ENCODE measurements around the gene MIF4GD.
"Not testable (repeated sequence)": the region's sequence is repeated elsewhere in the genome, so short reads cannot be mapped to it uniquely, and the experiment has no call there.

MIF4GD gene, protein sequence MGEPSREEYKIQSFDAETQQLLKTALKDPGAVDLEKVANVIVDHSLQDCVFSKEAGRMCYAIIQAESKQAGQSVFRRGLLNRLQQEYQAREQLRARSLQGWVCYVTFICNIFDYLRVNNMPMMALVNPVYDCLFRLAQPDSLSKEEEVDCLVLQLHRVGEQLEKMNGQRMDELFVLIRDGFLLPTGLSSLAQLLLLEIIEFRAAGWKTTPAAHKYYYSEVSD

DNA sequence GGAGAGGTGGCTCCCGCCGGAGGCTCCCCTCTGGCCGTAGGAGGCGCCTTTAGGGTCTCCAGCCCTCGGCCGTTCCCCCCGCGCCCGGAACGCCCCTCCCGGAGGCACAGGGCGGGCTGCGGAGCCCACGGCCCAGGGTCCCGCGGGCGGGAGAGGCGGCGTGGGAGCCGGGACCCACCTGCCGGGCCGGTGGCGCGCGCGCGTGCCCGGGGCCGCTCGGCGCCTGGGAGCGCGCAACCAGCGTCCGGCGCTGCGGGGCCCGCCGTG is at the start of gene MIF4GD:
MIF4GD (minus strand) TSS at position 266 of the 267 bp plus-strand sequence. CDS start 1,036 bp downstream, outside the sequence.
- DNase-seq (ENCODE audit: low read depth) = no peak

DNA sequence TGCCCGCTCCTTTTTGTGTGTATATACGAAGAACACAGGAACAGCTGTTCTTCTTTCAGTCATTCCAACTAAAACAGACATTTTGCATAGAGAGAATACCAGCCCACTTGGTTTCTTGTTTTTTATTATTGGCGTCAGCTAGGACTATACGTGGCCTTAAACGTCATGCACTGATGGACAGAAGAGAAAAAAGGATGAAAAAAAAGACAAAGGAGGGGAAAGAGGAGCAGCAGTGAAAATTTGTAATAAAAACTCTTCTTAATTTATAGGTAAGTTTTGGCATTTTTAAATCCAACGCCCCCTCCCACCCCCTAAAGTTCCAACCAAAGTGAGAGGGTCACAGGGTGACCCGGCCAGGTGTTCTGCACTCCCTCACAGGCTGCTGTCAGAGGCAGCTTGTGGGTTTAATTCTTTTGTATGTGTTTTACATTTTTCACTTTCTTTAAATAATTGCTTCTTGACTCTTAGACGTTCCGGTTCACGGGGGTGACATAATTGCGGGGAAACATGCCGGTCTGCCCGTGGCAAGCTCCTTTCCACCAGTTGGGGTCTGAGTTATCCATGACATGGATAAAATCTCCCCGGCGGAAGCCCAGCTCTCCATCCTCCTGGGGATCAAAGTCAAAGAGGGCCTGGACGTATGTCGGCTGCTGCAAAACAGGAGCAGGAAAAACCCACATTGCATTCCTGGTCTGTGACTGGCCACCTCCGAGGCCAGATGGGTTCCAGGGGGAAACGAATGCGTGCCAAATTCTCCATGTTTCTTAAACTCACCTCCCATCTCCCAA is 49.1 kb upstream of the MIF4GD start:
- peak; percentile 67 for DNase-seq (ENCODE audit: low read depth)

DNA sequence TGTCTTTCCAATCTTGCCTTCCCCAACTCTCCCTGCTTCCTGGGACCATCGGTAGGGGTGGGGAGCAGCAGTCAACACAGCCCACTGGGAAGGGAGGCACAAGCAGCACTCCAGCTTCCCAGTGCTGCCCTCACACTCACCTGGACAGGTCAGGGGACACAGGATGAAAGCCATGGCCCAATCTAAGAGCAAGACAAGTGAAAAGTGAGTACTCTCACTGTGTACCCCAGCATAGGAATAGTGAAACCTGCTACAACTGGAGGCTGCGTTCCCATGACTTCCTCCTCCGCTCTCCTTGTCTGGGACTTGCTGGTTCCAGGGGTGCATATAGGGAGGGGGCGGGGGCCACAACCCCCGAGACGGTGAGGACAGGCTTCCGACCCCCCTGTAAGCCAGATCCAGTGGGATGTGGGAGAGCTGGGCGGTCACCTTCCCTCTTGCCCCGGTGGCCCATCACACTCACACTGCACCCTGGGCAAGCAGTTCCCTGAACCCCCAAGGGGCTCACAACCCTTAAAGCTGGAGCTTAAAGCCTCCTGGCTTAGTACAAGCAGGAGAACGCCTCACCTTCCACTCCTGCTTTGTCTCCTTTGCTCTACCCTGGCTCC is 47.7 kb upstream of the MIF4GD start:
- DNase-seq (ENCODE audit: low read depth) = no peak

DNA sequence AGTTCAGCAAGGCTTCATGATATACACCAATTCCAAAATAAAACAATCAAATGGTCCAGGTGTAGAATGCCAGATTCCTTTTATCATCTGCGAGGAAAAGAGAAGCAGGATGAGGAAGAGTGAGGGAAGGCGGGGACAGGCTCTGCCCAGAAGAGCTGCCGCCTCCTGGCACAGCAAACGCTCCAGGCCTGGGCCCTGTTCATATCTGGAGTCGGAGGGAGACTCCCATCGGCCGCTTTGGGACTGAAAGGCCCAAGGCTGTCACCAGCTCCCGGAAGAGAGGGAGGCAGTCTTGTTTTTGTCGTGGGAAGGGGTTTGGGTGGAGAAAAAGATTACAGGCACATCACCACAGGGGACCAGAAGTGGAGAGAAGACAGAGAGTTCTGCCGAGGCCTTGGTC is 47.2 kb upstream of the MIF4GD start:
- no peak for DNase-seq (ENCODE audit: low read depth)

DNA sequence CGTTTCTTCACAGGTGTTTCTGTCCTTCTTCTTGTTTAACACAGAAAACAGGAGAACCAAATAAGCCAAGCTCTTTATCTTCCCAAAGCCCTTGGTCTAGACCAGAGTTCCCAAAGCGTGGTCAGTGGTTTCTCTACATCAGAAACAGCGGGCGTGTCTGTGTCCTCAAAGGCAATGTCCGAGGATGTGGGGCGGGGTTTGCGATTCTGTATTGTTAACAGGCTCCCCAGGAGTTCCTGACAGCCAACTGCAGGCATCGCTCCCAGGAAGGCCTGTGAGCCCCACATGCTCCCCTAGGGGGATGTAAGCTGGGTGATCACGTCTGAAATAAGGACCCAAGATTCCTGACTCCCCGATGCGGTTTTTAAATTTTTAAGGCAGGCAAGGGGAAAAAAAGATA is 46.6 kb upstream of the MIF4GD start:
- no peak for DNase-seq (ENCODE audit: low read depth)

DNA sequence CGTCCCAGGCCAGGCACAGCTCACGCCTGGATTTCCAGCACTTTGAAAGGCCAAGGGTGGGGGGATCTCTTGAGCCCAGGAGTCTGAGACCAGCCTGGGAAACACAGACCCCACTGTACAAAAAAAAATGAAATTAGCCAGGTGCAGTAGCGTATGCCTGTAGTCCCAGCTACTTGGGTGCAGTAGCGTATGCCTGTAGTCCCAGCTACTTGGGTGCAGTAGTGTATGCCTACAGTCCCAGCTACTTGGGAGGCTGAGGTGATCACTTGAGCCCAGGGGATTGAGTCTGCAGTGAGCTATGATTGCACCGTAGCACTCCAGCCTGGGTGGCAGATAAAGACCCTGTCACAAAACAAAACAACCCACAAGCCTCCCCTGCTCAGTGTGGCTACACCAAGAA is 45.2 kb upstream of the MIF4GD start:
- no peak for DNase-seq (ENCODE audit: low read depth)

DNA sequence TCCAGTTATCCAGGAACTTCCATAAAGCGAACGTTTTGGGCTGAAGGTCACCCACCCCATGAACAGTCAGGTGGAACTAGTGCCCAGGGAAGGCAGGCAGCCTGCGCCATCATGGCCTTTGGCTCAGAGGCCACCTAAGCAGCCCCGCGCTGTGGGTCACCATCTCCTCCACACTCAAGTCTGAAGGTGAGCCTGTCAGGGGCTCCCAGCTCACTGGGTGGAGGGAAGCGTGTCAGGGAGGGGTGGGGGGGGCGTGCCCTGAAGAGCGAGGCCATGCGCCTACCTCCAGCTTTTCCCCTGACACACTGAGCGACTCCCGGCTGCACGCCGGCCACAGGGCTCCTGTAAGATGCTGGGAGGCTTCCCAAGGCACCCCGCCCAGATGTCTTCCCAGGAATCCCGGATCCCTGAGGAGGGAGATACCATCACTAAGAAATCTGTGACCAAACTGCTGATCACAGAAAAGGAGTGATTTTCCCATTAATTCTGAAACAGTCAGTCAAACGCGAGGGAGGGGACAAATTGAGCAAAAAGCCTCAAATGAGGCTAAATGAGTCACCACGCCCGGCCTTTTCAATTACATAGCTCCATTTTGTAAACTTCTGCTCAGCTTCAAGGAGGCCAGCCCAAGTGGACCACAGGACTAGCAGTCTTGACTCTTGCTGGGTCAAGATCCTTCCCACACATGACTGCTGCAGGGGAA is 44.7 kb upstream of the MIF4GD start:
- no peak for DNase-seq (ENCODE audit: low read depth)

DNA sequence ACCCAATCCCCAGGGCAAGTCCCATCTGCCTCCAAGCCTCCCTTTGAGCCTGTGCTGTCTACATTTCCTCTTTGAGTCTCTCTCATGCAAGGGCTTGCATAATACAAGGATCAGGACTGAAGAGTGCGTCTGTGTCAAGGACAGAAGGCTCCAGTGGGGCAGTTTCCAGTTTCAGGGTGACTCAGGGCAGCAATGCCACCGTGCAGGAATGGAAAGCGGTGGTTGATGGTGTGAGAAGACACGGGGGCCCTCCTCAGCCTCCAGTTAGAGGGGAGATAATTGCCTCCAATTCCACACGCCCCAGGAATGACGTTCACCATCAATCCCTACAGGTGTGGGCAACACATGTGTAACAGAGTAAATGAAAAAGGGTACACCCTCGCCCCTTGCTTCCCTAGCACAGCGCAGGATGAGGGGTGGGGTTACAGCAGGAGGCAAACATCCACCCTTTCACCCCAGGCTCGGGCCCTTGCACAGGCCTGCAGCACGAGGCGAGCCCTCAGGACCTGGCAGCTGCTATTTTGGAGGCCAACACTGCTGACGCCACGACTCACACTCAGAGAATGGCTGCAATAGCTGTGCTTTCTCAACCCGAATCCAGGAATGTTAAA is 43.0 kb upstream of the MIF4GD start:
- DNase-seq (ENCODE audit: low read depth) = no peak

DNA sequence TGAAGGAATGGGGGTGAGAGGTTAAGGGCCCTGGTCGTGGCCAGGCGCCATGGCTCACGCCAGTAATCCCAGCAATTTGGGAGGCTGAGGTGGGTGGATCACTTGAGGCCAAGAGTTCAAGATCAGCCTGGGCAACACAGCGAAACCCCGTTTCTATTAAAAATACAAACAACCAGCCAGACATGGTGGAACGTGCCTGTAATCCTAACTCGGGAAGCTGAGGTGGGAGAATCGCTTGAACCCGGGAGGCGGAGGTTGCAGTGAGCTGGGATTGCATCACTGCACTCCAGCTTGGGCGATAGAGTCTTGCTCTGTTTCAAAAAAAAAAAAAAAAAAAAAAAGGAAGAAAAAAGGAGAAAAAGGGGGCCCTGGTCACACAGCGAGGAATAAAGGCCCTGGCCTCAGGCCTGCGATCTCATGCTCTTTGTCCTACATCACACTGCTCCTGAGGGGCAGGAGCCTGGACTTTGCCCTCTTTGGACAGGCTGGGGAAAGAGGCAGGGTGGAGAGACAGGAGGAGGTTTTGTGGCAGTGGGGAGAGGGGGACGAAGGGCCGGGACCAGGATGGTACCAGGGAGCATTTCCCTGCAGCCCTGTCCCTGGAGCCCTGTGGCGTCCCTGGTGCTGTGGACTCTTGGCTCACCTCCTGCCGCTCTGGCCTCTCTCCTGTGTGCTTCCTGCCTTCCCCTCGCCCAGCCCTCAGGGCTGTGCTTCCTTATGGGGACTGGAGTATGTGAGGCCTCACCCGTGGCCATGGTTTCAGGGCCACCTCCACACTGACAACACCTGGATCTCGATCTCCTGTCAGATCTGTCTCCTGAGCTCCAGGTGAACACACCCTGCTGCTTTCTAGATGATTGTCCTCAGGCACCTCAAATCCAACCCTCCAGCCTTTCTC is 38.0 kb upstream of the MIF4GD start:
- DNase-seq (ENCODE audit: low read depth) = no peak

DNA sequence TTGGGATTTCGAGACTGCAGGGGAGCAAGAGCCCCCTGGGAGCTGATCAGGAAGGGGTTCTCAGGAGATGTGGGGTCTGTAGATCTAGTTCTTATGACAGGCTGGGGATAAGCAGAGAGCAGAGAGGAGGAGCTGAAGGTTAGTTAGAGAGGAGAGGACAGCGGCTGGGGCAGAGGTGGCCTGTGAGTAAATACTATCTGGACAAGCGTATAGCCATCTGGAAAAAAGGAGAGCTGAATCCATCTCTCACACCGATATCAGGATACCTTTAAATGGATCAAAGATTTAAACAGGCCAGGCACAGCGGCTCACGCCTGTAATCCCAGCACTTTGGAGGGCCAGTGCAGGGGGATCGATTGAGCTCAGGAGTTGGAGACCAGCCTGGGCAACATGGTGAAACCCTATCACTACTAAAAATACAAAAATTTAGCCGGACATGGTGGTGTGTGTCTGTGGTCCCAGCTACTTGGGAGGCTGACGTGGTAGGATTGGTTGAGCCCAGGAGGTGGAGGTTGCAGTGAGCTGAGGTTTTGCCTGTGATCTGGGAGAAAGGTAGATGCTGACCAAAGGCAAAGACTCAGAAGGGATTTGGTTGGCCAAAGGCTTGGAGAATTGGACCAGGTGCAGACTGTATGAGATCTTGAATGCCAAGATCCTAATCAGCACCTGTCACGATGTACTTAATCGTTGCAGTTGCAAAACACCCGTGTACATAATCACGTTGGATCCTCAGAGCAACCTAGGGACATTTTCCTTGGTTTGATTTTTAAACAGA is 37.1 kb upstream of the MIF4GD start:
- DNase-seq (ENCODE audit: low read depth) = no peak

DNA sequence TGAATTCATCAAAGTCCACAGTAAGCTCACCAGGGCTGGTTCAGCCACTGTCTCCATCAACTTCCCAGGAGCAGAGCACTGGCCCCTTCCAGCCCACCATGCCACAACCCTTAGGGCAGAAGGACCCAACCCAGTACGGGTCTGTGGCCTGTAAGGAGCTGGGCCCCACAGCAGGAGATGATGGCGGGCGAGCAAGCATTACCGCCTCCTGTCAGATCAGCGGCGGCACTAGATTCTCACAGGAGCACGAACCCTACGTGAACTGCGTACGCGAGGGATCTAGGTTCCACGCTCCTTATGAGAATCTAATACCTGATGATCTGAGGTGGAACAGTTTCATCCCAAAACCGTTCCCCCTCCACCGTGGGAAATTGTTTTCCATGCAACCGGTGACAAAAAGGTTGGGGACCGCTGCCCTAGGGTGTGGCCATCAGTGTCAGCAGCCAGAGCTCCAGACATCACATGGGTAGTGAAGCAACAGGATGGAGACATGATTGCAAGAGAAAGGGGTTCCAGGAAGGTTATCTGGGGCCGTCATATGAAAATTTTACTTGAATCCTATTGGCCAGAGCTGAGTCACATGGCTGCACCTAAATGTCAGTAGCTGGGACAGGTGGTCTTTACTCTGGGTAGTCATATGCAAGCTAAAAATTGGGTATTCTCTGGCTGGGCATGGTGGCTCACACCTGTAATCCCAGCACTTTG is 30.6 kb upstream of the MIF4GD start:
- no peak for DNase-seq (ENCODE audit: low read depth)

DNA sequence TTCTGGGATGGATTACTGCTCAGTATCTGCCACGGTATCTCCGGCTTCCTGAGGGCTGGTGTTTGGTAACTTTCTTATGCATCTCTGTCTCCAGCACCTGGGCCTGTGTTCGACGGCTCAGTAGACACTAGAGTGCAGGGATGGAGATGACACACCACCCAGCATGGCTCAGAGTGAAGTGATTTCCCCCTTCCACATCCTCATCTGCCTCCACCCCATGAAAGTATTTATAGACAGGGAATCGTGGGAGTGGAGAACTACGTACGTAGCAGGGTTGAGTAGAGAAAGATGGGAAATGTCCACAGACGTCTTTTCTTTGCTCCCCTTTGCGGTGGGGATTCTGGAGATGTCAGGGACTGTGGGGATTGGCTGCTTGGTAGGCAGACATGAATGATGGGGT is 30.0 kb upstream of the MIF4GD start:
- DNase-seq (ENCODE audit: low read depth) = no peak

DNA sequence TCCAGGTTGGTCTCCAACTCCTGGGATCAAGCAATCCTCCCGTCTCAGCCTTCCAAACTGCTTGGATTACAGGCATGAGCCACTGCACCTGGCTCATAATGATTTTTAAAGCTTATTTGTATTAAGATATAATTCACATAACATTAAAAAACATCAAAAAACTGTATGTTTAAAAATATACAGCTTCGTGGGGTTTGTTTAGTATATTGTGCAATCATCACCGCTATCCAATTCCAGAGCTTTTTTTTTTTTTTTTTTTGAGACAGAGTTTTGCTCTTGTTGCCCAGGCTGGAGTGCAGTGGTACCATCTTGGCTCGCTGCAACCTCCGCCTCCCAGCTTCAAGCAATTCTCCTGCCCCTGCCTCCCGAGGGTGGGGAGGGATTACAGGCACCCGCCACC is 29.2 kb upstream of the MIF4GD start:
- DNase-seq (ENCODE audit: low read depth) = no peak

DNA sequence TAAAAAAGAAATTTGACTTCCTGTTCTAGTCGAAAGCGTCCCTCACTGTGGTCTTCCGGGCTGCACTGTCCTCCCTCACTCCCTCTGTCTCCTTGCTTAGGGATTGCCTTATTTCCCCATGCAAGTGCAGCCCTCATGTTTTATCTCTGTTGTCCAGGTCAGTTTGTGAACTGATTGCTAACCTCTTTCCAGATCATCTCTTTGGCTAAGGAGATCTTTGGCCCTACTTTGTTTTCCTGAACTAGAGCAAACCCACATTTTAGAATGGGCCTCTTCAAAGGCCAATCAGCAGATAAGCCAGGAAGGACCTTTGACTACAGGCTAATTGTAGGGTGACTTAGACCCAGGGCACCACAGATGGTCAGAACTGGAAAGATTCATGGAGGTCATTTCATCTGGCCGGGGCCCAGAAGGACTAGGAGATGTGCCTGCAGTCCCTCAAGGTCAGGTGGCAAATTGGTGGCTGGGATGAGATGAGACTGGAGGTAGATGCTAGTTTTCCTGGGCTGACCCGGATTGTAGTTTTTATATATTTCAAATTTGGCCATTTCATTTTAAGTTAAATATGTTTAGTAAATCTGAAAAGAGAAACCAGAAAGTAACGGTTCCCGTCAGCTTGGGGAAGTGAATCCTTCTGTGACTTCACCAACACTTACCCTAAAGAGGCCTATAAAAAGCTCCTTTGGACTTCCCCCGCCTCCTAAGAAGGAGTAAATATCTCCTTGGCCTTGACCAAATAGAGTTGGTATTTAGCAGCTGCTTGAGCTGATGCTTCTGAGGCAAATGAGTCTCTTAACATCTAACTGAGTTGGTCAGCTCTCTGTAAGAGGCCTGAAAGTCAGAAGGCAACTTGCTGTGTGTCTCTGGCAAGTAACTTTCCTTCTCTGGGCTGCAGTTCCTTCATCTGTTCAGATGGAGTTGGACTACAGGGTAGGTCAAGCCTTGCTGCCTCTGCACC is 24.4 kb upstream of the MIF4GD start:
- no peak for DNase-seq (ENCODE audit: low read depth)

DNA sequence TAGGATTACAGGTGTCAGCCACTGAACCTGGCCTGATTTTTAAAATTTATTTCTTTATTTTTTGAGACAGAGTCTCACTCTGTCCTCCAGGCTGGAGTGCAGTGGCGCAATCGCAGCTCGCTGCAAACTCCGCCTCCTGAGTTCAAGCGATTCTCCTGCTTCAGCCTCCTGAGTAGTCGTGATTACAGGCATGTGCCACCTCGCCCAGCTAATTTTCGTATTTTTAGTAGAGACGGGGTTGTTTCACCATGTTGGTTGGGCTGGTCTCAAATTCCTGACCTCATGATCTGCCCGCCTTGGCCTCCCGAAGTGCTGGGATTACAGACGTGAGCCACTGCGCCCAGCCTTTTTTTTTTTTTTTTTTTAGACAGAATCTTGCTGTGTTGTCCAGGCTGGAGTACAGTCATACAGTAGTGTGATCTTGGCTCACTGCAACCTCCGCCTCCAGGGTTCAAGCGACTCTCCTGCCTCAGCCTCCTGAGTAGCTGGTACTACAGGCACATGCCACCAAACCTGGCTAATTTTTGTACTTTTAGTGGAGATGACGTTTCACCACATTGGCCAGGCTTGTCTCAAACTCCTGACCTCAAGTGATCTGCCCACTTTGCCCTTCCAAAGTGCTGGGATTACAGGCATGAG is 21.9 kb upstream of the MIF4GD start:
- DNase-seq (ENCODE audit: low read depth) = not testable (repeated sequence)

DNA sequence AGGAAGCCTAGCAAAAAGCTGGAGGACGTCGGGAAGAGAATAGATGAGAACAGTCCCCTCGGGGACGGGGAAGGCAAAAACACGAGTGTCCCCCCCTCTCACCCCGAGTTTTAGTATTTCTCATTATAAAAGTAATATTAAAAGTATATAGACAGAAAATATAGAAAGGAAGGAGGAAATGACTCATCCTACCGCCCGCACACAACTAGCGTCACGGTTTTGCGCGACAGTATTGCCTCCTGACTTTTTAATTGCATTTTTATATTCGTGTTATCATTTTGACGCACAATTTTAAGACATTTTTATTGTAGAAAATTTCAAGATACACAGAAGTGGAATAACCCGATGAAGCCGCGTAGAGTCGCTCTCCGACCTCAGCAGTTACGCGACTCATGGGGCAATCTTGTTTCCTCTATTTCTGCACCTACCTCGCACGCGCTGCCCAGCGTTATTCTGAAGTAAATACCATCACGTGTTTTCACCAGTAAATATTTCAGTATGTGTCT is 18.9 kb upstream of the MIF4GD start:
- DNase-seq (ENCODE audit: low read depth) = no peak

DNA sequence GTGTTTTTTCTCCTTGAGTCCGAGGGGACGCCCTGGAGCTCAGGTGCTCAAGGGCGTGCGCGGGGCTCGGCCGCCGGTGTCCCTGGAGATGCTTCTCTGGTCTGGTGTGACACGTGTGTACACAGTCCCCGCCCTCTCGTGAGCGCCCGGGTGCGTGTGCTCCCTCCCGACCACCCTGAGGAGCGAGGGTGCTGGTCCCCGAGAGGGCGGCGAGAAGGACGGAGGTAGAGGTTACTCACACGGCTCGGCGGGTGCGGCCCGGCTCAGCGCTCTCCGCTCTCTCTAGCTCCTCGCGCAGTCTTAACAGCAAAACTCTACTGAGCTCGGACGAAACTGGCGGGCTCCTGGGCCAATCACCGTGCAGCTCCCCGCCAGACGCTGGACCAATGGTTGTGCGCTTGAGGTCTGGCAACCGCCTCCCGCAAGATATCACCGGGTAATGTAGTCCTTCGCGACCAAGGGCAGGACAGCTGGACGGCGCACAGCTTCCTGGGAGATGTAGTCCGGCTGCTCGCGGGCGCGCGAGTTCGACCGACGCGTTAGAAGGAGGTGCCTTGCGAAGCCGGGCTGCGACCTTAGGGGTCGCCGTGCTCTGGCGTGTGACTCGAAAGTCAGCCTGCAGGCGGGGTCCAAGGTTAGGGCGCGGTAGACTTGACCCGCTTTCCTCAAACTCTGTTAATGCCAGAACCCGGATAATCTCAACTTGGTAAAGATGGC is 18.2 kb upstream of the MIF4GD start, which contains the start of gene SLC25A19:
SLC25A19 (minus strand) TSS at position 319 of the 717 bp plus-strand sequence. CDS start 2,669 bp downstream, outside the sequence.
- DNase-seq (ENCODE audit: low read depth) = peak; percentile 95

Data from non-pigmented ciliary epithelial cell (primary cell).